GM23338 (cell line): Measurements from ENCODE around the gene AGAP1. TPM values are rescaled to one million over a fixed set of nuclear protein-coding genes. Genes with fewer than 3 reads are reported as not detected.

Experiments
- ATAC-seq: fragments of 200-7000 bp; cut with Tn5 transposase; 3 replicates; pipeline ENCODE4 v1.9.1; 2020
- DNase-seq: peaks from one replicate; pipeline ENCODE4 v3.0.0-alpha.2; 2015; ENCODE audit warnings: low spot score
- H2AFZ ChIP-seq: fragments of 200-600 bp; sonication (generic); 2 replicates; pipeline ENCODE4 v1.8.0; 2016; ENCODE audit warnings: antibody characterized with exemption, mild to moderate bottlenecking, moderate library complexity
- H3F3A ChIP-seq: fragments of 200-600 bp; sonication (generic); replicated peaks from 2 replicates; pipeline ENCODE4 v1.8.0; 2017; ENCODE audit warnings: antibody characterized with exemption, mixed run types, low read depth
- H3K27ac ChIP-seq: fragments of 200-600 bp; sonication (generic); 2 replicates; pipeline ENCODE4 v1.6.1; 2016; ENCODE audit warnings: low read depth
- H3K27me3 ChIP-seq: fragments of 200-600 bp; sonication (generic); 2 replicates; pipeline ENCODE4 v1.8.0; 2016; ENCODE audit warnings: mild to moderate bottlenecking, mixed run types, moderate library complexity; ENCODE audit not compliant: insufficient read depth
- H3K36me3 ChIP-seq: fragments of 200-600 bp; sonication (generic); 2 replicates; pipeline ENCODE4 v1.8.0; 2016; ENCODE audit warnings: mild to moderate bottlenecking; ENCODE audit not compliant: insufficient read depth
- H3K4me1 ChIP-seq: fragments of 200-600 bp; sonication (generic); 2 replicates; pipeline ENCODE4 v1.8.0; 2016; ENCODE audit warnings: mild to moderate bottlenecking, moderate library complexity; ENCODE audit not compliant: insufficient read depth
- H3K4me2 ChIP-seq: fragments of 200-600 bp; sonication (generic); 2 replicates; pipeline ENCODE4 v1.7.1; 2017; ENCODE audit warnings: mixed run types
- H3K4me3 ChIP-seq: fragments of 200-600 bp; sonication (generic); 2 replicates; pipeline ENCODE4 v1.6.1; 2016; ENCODE audit warnings: mixed run types
- H3K79me2 ChIP-seq: fragments of 200-600 bp; sonication (generic); replicated peaks from 2 replicates; pipeline ENCODE4 v1.8.0; 2017; ENCODE audit warnings: mild to moderate bottlenecking; ENCODE audit not compliant: insufficient read depth
- H3K9me2 ChIP-seq: fragments of 200-600 bp; sonication (generic); 2 replicates; pipeline ENCODE4 v1.8.0; 2017; ENCODE audit not compliant: insufficient read depth
- H4K20me1 ChIP-seq: fragments of 200-600 bp; sonication (generic); replicated peaks from 2 replicates; pipeline ENCODE4 v1.8.0; 2017; ENCODE audit warnings: mild to moderate bottlenecking; ENCODE audit not compliant: insufficient read depth
- H3K27ac Mint-ChIP-seq: 2 replicates; pipeline ENCODE4 v1.8.0; 2020; ENCODE audit warnings: inconsistent platforms, mild to moderate bottlenecking, moderate library complexity, mixed read lengths
- H3K27me3 Mint-ChIP-seq: 3 replicates; pipeline ENCODE4 v1.8.0; 2022; ENCODE audit warnings: low read depth, mild to moderate bottlenecking, moderate library complexity, mixed read lengths, inconsistent platforms; ENCODE audit not compliant: insufficient read depth, poor library complexity
- H3K36me3 Mint-ChIP-seq: 3 replicates; pipeline ENCODE4 v1.8.0; 2021; ENCODE audit warnings: low read depth, mild to moderate bottlenecking, inconsistent platforms, moderate library complexity, mixed read lengths
- H3K4me1 Mint-ChIP-seq: 3 replicates; pipeline ENCODE4 v1.8.0; 2020; ENCODE audit warnings: mild to moderate bottlenecking, inconsistent platforms, mixed read lengths
- H3K4me3 Mint-ChIP-seq: 3 replicates; pipeline ENCODE4 v1.8.0; 2021; ENCODE audit warnings: moderate library complexity, mild to moderate bottlenecking, inconsistent platforms, mixed read lengths
- H3K9me3 Mint-ChIP-seq: 3 replicates; pipeline ENCODE4 v1.8.0; 2020; ENCODE audit warnings: moderate library complexity, mild to moderate bottlenecking, inconsistent platforms, mixed read lengths
- EZH2 ChIP-seq: fragments of 200-600 bp; sonication (generic); IDR thresholded peaks from one replicate; pipeline ENCODE4 v1.8.0; 2017; ENCODE audit warnings: antibody characterized with exemption, mild to moderate bottlenecking, low read depth; ENCODE audit not compliant: unreplicated experiment
- NANOG ChIP-seq: IDR thresholded peaks from 2 replicates; pipeline ENCODE4 v1.6.1; 2016; ENCODE audit warnings: antibody characterized with exemption, borderline replicate concordance
- POLR2AphosphoS5 ChIP-seq: IDR thresholded peaks from 2 replicates; pipeline ENCODE4 v1.6.1; 2016; ENCODE audit warnings: antibody characterized with exemption, low read depth
- ZNF114 ChIP-seq: fragments of 250-450 bp; sonication (Bioruptor Pico); IDR thresholded peaks from 2 replicates; pipeline ENCODE4 v1.5.0; 2020; ENCODE audit warnings: mild to moderate bottlenecking, moderate library complexity
- polyA plus RNA-seq: library from polyadenylated mRNA; unstranded; fragments of >200 nt; fragmentation: Nextera tagmentation; extraction: Ambion mirVana; gene quantifications from 2 replicates; pipeline ENCODE4 v1.2.1, GENCODE V29; 2016
- total RNA-seq: library from RNA; depleted of rRNA; stranded (reverse); fragments of >200 nt; shearing (Covaris generic); gene quantifications from 2 replicates; pipeline ENCODE4 v1.2.3, GENCODE V29; 2014
- TF ChIP-seq, protein P1 (sequence below): fragments of 250-450 bp; sonication (Bioruptor Pico); IDR thresholded peaks from 2 replicates; pipeline ENCODE4 v1.5.0; 2020; ENCODE audit warnings: mild to moderate bottlenecking, moderate library complexity
- TF ChIP-seq, protein P2 (sequence below), 2 experiments: fragments of 200-600 bp in 1 of 2; sonication (generic) in 1 of 2; conservative IDR thresholded peaks; 2 replicates each; pipeline versions ENCODE4 v1.5.1 to v1.6.1; 2016 to 2017; ENCODE audit warnings: antibody characterized with exemption in 2 of 2, low read depth in 2 of 2, mild to moderate bottlenecking in 2 of 2, moderate library complexity in 1 of 2

The AGAP1 gene
- total and polyA plus RNA-seq, 2 experiments from 2014 or later: 13.3 to 27.9 TPM

DNA sequence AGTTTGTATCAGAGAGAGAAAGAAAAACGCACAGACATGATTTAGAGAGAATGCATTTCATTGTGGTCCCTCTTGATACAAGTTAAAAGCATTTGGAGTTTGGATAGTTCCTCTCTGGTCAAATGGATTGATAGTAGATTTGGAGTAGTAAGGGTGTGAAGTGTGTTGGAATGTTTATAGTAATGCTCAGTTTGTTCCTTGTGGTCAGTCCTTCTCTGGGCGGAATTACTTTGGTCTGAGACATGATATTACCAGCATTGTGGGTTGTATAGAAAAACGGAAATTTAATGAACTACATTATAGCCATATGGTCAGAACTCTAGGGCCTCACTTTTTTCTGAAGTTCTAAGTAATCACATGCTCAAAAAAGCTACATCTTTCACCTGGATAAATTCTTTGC is 178.9 kb downstream of the AGAP1 start:
- Histone ChIP-seq H3F3A (no peaks in the 10 kb centered on the region), H3K27ac (no peak overlapping the region), H2AFZ (no peak overlapping the region), H3K27me3 (peaks cover 27% of the 10 kb centered on the region), H3K79me2 (peaks cover 64% of the 10 kb centered on the region), H3K36me3 (no peaks in the 10 kb centered on the region), H3K9me2 (no peaks in the 10 kb centered on the region), H3K4me1 (peaks cover 31% of the 10 kb centered on the region), H3K4me3 (no peak overlapping the region), H3K4me2 (peak overlapping the region; percentile 84; the same call in 1 of the 2 replicates), H4K20me1 (peaks cover 48% of the 10 kb centered on the region)
- H3K36me3 Mint-ChIP-seq: no peaks in the 10 kb centered on the region; the same call in 2 of the 3 replicates
- DNase-seq (no peak), ATAC-seq (no peak)
- H3K4me3 Mint-ChIP-seq: no peak overlapping the region; the same call in 2 of the 3 replicates
- H3K4me1 Mint-ChIP-seq: peaks cover 33% of the 10 kb centered on the region
- H3K9me3 Mint-ChIP-seq: no peaks in the 10 kb centered on the region
- TF ChIP-seq ZNF114 (CRISPR knock-in tag): no peak
- TF ChIP-seq NANOG: no peak
- no peak for TF ChIP-seq EZH2
- TF ChIP-seq, protein P1, sequence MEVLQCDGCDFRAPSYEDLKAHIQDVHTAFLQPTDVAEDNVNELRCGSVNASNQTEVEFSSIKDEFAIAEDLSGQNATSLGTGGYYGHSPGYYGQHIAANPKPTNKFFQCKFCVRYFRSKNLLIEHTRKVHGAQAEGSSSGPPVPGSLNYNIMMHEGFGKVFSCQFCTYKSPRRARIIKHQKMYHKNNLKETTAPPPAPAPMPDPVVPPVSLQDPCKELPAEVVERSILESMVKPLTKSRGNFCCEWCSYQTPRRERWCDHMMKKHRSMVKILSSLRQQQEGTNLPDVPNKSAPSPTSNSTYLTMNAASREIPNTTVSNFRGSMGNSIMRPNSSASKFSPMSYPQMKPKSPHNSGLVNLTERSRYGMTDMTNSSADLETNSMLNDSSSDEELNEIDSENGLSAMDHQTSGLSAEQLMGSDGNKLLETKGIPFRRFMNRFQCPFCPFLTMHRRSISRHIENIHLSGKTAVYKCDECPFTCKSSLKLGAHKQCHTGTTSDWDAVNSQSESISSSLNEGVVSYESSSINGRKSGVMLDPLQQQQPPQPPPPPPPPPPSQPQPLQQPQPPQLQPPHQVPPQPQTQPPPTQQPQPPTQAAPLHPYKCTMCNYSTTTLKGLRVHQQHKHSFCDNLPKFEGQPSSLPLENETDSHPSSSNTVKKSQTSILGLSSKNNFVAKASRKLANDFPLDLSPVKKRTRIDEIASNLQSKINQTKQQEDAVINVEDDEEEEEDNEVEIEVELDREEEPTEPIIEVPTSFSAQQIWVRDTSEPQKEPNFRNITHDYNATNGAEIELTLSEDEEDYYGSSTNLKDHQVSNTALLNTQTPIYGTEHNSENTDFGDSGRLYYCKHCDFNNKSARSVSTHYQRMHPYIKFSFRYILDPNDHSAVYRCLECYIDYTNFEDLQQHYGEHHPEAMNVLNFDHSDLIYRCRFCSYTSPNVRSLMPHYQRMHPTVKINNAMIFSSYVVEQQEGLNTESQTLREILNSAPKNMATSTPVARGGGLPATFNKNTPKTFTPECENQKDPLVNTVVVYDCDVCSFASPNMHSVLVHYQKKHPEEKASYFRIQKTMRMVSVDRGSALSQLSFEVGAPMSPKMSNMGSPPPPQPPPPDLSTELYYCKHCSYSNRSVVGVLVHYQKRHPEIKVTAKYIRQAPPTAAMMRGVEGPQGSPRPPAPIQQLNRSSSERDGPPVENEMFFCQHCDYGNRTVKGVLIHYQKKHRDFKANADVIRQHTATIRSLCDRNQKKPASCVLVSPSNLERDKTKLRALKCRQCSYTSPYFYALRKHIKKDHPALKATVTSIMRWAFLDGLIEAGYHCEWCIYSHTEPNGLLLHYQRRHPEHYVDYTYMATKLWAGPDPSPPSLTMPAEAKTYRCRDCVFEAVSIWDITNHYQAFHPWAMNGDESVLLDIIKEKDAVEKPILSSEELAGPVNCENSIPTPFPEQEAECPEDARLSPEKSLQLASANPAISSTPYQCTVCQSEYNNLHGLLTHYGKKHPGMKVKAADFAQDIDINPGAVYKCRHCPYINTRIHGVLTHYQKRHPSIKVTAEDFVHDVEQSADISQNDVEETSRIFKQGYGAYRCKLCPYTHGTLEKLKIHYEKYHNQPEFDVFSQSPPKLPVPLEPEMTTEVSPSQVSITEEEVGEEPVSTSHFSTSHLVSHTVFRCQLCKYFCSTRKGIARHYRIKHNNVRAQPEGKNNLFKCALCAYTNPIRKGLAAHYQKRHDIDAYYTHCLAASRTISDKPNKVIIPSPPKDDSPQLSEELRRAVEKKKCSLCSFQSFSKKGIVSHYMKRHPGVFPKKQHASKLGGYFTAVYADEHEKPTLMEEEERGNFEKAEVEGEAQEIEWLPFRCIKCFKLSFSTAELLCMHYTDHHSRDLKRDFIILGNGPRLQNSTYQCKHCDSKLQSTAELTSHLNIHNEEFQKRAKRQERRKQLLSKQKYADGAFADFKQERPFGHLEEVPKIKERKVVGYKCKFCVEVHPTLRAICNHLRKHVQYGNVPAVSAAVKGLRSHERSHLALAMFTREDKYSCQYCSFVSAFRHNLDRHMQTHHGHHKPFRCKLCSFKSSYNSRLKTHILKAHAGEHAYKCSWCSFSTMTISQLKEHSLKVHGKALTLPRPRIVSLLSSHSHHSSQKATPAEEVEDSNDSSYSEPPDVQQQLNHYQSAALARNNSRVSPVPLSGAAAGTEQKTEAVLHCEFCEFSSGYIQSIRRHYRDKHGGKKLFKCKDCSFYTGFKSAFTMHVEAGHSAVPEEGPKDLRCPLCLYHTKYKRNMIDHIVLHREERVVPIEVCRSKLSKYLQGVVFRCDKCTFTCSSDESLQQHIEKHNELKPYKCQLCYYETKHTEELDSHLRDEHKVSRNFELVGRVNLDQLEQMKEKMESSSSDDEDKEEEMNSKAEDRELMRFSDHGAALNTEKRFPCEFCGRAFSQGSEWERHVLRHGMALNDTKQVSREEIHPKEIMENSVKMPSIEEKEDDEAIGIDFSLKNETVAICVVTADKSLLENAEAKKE: no peak
- no peak for TF ChIP-seq POLR2AphosphoS5
- TF ChIP-seq, protein P2, sequence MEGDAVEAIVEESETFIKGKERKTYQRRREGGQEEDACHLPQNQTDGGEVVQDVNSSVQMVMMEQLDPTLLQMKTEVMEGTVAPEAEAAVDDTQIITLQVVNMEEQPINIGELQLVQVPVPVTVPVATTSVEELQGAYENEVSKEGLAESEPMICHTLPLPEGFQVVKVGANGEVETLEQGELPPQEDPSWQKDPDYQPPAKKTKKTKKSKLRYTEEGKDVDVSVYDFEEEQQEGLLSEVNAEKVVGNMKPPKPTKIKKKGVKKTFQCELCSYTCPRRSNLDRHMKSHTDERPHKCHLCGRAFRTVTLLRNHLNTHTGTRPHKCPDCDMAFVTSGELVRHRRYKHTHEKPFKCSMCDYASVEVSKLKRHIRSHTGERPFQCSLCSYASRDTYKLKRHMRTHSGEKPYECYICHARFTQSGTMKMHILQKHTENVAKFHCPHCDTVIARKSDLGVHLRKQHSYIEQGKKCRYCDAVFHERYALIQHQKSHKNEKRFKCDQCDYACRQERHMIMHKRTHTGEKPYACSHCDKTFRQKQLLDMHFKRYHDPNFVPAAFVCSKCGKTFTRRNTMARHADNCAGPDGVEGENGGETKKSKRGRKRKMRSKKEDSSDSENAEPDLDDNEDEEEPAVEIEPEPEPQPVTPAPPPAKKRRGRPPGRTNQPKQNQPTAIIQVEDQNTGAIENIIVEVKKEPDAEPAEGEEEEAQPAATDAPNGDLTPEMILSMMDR (conservative IDR thresholded peaks at IDR 0.05; ENCODE audit: low read depth in 2 of 2): no peak
- H3K27ac Mint-ChIP-seq: no peak overlapping the region
- H3K27me3 Mint-ChIP-seq: peaks cover 5% of the 10 kb centered on the region
